HG03097 (cell line): Measurements from ENCODE around the gene HSPA5.
"Not testable (repeated sequence)": the region's sequence is repeated elsewhere in the genome, so short reads cannot be mapped to it uniquely, and the experiment has no call there.

ENCODE experiments used
- ATAC-seq: cut with Tn5 transposase; IDR thresholded peaks from one replicate; pipeline ENCODE4 v1.9.1; 2021; ENCODE audit not compliant: unreplicated experiment, low FRiP score

The HSPA5 gene

GRCh38 chr9:125243792-125244260 lies 2.7 kb upstream of the HSPA5 start:
- ATAC-seq, result no peak

DNA sequence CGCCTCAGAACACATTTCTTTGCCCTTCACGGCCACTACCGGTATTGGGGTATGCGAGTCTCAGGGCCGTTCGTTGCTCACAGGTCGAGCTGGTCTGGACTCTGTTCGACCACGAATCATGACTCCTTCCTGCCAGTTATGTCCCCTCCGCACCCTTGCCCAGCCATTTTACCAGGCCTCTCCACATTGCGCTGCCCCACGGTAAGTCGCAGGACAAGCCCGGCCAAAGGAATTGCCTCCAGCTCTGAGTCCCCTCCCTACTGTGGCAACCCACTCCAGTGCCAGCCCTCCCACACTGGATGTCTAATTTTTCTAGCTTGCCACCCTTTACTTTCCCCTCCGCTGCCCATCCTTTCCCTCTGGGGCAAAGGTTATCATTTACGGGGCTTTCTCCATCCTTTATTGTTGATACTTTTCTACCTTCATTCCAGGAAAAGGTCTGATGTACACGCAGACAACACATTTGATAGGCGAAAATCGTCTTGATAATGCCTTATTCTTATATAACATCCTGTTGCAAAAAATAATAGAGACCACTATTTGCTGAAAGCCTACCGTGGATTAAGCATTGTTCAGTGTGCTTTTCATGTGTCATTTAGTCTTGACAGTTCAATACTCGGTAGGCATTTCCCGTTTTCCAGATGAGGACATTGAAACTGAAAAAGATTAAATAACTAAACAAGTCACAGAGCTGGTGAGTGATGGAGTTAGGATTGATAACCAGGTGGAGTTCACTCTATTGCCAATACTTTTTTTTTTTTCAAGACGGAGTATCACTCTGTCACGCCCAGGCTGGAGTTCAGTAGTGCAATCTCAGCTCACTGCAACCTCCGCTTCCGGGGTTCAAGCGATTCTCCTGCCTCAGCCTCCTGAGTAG lies 958 bp upstream of the HSPA5 start:
- peak; percentile 14 for ATAC-seq

DNA sequence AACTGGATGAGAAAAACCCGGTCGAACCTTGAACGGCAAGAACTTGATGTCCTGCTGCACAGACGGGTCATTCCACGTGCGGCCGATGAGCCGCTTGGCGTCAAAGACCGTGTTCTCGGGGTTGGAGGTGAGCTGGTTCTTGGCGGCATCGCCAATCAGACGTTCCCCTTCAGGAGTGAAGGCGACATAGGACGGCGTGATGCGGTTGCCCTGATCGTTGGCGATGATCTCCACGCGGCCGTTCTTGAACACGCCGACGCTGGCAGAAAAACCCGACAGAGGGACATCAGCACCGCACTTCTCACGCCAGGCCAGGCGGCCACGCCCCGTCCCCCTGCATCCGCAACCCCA lies 519 bp downstream of the HSPA5 start:
- ATAC-seq, result no peak

DNA sequence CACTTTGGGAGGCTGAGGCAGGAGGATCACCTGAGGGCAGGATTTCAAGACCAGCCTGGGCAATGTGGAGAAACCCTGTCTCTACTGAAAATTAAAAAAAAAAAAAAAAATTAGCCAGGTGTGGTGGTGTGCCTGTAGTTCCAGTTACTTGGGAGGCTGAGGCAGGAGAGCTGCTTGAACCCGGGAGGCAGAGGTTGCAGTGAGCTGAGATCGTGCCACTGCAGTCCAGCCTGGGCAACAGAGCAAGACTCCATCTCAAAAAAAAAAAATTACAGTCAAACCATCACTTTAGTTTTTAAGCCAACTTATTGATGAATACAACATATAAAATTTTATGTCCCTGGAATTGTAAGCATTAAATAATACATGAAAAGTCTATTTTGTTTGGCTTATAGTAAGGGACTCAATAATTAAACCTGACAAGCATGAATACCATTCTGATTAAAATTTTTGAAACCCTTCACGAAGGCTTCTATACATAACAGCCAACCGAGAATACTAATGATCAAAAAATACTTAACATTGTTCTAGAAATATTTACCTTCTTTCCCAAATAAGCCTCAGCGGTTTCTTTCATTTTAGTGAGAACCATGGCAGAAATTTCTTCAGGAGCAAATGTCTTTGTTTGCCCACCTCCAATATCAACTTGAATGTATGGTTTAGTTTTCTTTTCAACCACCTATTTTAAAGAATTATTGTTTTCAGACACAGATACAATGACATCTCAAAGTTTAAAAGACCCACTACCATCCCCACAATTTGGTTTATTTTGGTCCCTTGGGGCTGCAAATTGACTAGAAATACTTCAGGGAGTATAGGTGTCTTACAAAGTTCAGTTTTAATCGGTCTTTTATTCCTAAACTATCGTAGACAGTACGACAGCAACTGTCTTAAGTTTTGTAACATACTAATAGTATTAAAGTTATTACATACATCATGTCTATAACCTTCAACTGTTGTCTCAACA lies 1.2 kb downstream of the HSPA5 start:
- no peak for ATAC-seq

- ATAC-seq, result no peak
Observed at GRCh38 chr9:125238915-125239446, 2.2 kb downstream of the HSPA5 start.

DNA sequence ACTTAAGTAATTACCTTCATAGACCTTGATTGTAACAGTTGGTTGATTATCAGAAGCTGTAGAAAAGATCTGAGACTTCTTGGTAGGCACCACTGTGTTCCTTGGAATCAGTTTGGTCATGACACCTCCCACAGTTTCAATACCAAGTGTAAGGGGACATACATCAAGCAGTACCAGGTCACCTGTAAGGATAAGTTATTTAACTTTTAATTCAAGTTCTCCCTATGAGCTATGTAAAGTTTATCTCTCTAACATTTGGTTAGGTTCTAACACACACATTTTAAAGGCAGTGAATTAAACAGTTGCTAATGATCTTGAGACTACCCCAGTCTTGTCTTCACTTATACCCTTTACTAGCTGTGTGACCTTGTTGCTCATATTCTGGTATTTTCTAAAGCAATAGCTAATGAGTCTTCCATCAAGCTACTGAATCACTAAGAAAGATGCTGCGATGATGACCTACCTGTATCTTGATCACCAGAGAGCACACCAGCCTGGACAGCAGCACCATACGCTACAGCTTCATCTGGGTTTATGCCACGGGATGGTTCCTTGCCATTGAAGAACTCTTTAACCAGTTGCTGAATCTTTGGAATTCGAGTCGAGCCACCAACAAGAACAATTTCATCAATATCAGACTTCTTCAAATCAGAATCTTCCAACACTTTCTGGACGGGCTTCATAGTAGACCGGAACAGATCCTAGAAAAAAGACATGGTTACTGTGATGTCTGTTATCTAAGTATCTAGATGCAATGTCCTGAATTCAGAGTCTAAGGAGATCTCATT lies 2.8 kb downstream of the HSPA5 start:
- ATAC-seq, result no peak

DNA sequence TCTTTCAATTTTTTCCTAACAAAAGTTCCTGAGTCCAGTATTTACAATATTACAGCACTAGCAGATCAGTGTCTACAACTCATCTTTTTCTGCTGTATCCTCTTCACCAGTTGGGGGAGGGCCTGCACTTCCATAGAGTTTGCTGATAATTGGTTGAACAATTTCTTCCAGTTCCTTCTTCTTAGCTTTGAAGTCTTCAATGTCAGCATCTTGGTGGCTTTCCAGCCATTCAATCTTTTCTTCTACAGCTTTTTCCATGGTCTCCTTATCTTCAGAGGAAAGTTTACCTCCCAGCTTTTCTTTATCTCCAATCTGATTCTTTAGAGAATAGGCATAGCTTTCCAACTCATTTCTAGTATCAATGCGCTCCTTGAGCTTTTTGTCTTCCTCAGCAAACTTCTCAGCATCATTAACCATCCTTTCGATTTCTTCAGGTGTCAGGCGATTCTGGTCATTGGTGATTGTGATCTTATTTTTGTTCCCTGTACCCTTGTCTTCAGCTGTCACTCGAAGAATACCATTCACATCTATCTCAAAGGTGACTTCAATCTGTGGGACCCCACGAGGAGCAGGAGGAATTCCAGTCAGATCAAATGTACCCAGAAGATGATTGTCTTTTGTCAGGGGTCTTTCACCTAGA lies 4.5 kb downstream of the HSPA5 start:
- ATAC-seq, result not testable (repeated sequence)

GRCh38 chr9:125235804-125236519 lies 5.2 kb downstream of the HSPA5 start:
- no peak for ATAC-seq

DNA sequence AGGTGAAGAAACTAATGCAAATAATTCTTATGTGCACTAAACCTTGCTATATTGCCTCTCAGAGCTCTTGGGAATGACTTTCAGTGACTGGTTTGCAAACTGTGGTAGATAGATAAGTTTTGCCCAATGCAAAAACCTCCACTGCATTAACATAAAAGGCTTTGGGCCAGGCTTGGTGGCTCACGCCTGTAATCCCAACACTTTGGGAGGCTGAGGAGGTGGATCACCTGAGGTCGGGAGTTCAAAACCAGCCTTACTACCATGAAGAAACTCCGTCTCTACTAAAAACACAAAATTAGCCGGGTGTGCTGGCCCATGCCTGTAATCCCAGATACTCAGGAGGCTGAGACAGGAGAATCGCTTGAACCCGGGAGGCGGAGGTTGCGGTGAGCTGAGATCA lies 7.0 kb downstream of the HSPA5 start:
- ATAC-seq, result not testable (repeated sequence)

GRCh38 chr9:125233678-125234077 lies 7.5 kb downstream of the HSPA5 start:
- no peak for ATAC-seq

GRCh38 chr9:125227761-125228160 lies 13.4 kb downstream of the HSPA5 start:
- no peak for ATAC-seq

DNA sequence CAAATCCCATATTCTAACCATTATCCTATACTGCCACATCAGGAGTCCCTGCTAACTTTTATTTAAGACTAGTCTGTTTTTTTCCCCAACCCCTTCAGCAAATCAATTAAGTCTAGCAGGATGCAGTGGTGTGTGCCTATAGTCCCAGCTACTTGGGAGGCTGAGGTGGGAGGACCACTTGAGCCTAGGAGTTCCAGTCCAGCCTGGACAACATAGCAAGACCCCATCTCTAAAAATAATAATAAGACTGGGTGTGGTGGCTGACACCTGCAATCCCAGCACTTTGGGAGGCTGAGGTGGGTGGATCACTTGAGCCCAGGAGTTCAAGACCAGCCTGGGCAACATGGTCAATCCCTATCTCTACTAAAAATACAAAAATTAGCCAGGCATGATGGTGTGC lies 16.3 kb downstream of the HSPA5 start:
- ATAC-seq, result not testable (repeated sequence)

- no peak for ATAC-seq
Observed at GRCh38 chr9:125218621-125219020, 22.5 kb downstream of the HSPA5 start.

- no peak for ATAC-seq
Observed at GRCh38 chr9:125214186-125214585, 27.0 kb downstream of the HSPA5 start.

- no peak for ATAC-seq
Observed at GRCh38 chr9:125204477-125204876, 36.7 kb downstream of the HSPA5 start.

DNA sequence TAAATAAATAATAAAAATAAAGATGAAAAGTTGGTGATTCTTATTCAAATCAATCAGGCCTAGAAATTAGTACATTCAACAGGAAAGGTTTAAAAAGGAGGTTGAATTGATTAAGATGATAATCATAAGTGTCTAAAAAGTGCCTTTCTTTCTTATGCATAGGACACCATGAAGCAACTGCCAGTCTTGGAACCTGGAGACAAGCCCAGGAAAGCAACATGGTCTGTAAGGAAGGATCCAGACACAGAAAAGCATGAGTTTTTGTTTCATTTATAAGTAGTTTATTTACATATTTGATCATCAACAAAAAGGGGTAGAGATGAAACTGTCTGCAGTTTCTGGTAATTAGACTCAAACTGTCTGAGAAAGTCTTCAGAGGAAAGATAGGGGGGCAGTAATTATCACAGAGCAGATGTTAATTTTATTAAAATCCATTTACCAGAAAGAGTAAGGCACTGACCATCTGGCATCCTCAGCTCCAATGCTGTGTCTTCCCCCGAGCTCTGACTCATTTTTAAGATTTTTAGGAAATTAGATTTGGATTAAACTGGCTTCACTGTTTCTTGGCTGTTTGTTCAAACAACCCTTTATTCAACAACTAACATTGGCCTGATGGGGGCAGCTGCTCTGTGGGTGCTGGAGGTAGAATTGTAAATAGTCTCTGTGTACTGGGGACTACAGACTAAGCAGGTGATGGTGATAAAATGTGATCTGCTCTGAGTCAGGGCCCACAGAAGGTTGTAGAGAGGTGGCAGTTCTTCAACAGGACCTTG lies 38.1 kb downstream of the HSPA5 start:
- ATAC-seq, result no peak

GRCh38 chr9:125200216-125201047 lies 40.7 kb downstream of the HSPA5 start, which contains the start of gene RABEPK:
RABEPK (plus strand) TSS chr9:125200542; CDS start chr9:125203014, 2,472 bp downstream.
- peak; percentile 95 for ATAC-seq
